Uterus (tissue), 4 donors: ENCODE data around the gene ERGIC1. TPM values are rescaled to one million over a fixed set of nuclear protein-coding genes. Genes with fewer than 3 reads are reported as not detected.

Source experiments
- DNase-seq, 2 donors: peaks; one replicate each; pipeline ENCODE4 v3.0.0-alpha.2; 2019 to 2020
- H3K27ac ChIP-seq, 2 donors: fragments of 200-600 bp; sonication (generic); 1 replicate in 1 of 2; 2 replicates in 1 of 2; pipeline ENCODE4 v1.5.1; 2016 to 2018
- H3K27me3 ChIP-seq, 2 donors: fragments of 200-600 bp; sonication (generic); one replicate each; pipeline ENCODE4 v1.5.1; 2018 to 2019; ENCODE audit warnings: control low read depth in 1 of 2
- H3K36me3 ChIP-seq, 2 donors: fragments of 200-600 bp; sonication (generic); one replicate each; pipeline ENCODE4 v1.5.1; 2019; ENCODE audit warnings: control low read depth in 1 of 2
- H3K4me1 ChIP-seq, 2 donors: fragments of 200-600 bp; sonication (generic); one replicate each; pipeline ENCODE4 v1.5.1; 2018 to 2019; ENCODE audit warnings: control low read depth in 1 of 2
- H3K4me3 ChIP-seq, 2 donors: fragments of 200-600 bp; sonication (generic); 1 replicate in 1 of 2; 2 replicates in 1 of 2; pipeline ENCODE4 v1.5.1; 2018 to 2019; ENCODE audit warnings: mild to moderate bottlenecking in 1 of 2
- H3K9me3 ChIP-seq, 2 donors: fragments of 200-600 bp; sonication (generic); one replicate each; pipeline ENCODE4 v1.5.1; 2019; ENCODE audit warnings: control low read depth in 1 of 2
- CTCF ChIP-seq, 4 experiments: fragments of 200-600 bp in 2 of 4; fragments of 450-650 bp in 2 of 4; sonication (generic) in 2 of 4; IDR thresholded peaks; one replicate each; pipeline ENCODE4 v1.5.1; 2016 to 2019; ENCODE audit warnings: antibody characterized with exemption in 4 of 4, mild to moderate bottlenecking in 2 of 4, moderate library complexity in 1 of 4
- POLR2A ChIP-seq, 2 donors: fragments of 450-650 bp; IDR thresholded peaks; one replicate each; pipeline ENCODE4 v1.6.1; 2016; ENCODE audit warnings: antibody characterized with exemption in 2 of 2, mild to moderate bottlenecking in 1 of 2, moderate library complexity in 1 of 2
- intact Hi-C: fragments of 100-400 bp; cut with DNase I; formaldehyde crosslinking; loops from one replicate; pipeline ENCODE4 v1.15.1; 2023; ENCODE audit warnings: low total_unique reads
- total RNA-seq, 4 donors: library from RNA; depleted of rRNA in 3 of 4; stranded (reverse); fragments of >200 nt in 3 of 4; gene quantifications; one replicate each; pipeline versions ENCODE4 v1.1.0 to v1.2.4, GENCODE V29; 2014 to 2023
- donor health status: DM: yes; HTN: yes; CAD: no.

The ERGIC1 gene
- total RNA-seq, 4 donors from 2014 or later = 34.8 to 130 (median 67.7) TPM

GRCh38 chr5:172801179-172801671, 32.8 kb upstream of the ERGIC1 start:
- Histone ChIP-seq H3K4me1 (no peaks in the 10 kb centered on the region), H3K27ac (peak overlapping the region; percentile 92 to 97), H3K27me3 (no peaks in the 10 kb centered on the region), H3K9me3 (no peaks in the 10 kb centered on the region), H3K4me3 (no peak overlapping the region), H3K36me3 (no peaks in the 10 kb centered on the region)
- intact Hi-C loops = no loop called here
- TF ChIP-seq POLR2A (IDR thresholded peaks at IDR 0.05) (no peak), CTCF (IDR thresholded peaks at IDR 0.05) (no peak)
- no peak for DNase-seq

GRCh38 chr5:172802112-172802511, 31.9 kb upstream of the ERGIC1 start:
- H3K36me3 ChIP-seq = no peaks in the 10 kb centered on the region
- H3K27me3 ChIP-seq = no peaks in the 10 kb centered on the region
- H3K9me3 ChIP-seq = no peaks in the 10 kb centered on the region
- H3K27ac ChIP-seq = peak overlapping the region; percentile 92 to 97
- intact Hi-C loops = no loop called here
- TF ChIP-seq POLR2A (IDR thresholded peaks at IDR 0.05) = no peak
- TF ChIP-seq CTCF (IDR thresholded peaks at IDR 0.05) = no peak
- DNase-seq = no peak
- no peaks in the 10 kb centered on the region for H3K4me1 ChIP-seq
- no peak overlapping the region for H3K4me3 ChIP-seq

DNA sequence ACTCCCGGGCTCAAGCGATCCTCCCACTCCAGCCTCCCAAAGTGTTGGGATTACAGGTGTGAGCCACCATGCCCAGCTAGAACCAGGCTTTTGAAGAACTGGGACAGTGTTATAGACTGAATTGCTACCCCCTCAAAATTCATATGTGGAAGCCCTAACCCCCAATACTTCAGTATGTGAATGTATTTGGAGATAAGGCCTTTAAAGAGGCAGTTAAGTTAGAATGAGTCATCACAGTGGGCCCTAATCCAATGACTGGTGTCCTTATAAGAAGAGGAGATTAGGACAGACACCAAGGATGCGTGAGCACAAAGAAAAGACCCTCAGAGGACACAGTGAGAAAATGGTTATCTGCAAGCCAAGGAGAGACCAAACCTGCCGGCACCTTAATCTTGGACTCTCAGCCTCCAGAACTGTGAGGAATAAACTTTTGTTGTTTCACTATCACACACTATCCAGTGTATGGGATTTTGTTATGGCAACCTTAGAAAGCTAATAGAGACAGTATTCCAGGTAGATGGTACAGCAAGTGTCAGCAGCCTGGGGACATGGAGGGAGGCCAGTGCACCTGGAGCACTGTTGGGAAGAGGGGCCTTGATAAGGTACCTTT, 31.4 kb upstream of the ERGIC1 start:
- intact Hi-C loops = no loop called here
- Histone ChIP-seq H3K9me3 (no peaks in the 10 kb centered on the region), H3K27ac (peak overlapping the region; percentile 92 to 97), H3K36me3 (no peaks in the 10 kb centered on the region), H3K27me3 (no peaks in the 10 kb centered on the region), H3K4me1 (no peaks in the 10 kb centered on the region), H3K4me3 (no peak overlapping the region)
- no peak for TF ChIP-seq CTCF (IDR thresholded peaks at IDR 0.05)
- no peak for TF ChIP-seq POLR2A (IDR thresholded peaks at IDR 0.05)
- DNase-seq = no peak

DNA sequence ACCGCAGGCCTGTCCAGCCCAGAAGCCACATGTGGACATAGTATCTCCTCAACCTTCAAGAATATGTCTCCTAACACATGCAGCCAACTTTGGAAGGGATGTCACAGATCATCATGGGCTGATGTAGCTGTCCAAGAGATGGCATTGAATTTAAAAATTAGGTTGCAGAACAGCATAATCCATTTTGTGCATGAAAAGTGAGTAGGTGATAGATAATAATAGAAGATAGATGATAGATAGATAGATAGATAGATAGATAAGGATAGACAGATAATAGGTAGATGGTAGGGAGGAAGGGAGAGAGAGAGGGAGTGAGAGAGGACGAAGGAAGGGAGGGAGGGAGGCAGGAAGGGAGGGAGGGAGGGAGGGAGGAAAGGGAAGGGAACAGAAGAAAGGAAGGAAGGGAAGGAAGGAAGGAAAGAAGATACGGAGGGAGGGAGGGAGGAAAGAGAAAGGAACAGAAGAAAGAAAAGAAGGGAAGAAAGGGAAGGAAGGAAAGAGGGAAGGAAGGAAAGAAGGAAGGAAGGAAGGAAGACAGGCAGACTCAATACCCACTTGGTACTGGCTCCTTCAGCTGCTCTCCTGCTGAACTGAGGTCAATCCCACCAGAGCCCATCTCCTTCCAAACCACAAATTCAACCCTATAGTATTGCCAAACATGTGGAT, 28.9 kb upstream of the ERGIC1 start:
- Histone ChIP-seq H3K4me1 (no peaks in the 10 kb centered on the region), H3K4me3 (no peak overlapping the region)

More for the DNA sequence above, 28.9 kb upstream of the ERGIC1 start:
- peaks cover 0 to 5% of the 10 kb centered on the region in 2 donors for H3K9me3 ChIP-seq
- no peaks in the 10 kb centered on the region for H3K27me3 ChIP-seq
- DNase-seq = no peak
- intact Hi-C loops = no loop called here
- H3K27ac ChIP-seq = no peak overlapping the region
- TF ChIP-seq CTCF (IDR thresholded peaks at IDR 0.05) (no peak), POLR2A (IDR thresholded peaks at IDR 0.05) (no peak)
- no peaks in the 10 kb centered on the region for H3K36me3 ChIP-seq
